ENCODE data around the gene PARD6B.

- TF ChIP-seq CTCF (IDR thresholded peaks at IDR 0.05; ENCODE audit: insufficient read depth, low read length, poor library complexity, severe bottlenecking): no peak
- TF ChIP-seq EZH2phosphoT487 (conservative IDR thresholded peaks at IDR 0.05; ENCODE audit: low read length): no peak
Measured at GRCh38 chr20:50801747-50802125, 70.4 kb downstream of the PARD6B start.

Measured in SU-DHL-6 (cell line).